Activated effector memory CD4-positive, alpha-beta T cell treated with anti-CD3 and anti-CD28 coated beads, Interleukin-2, amount 50 U/mL, for 16 hours (primary cell): ENCODE results near the gene CYP11A1.

Experiments
- DNase-seq: peaks from one replicate; pipeline ENCODE4 v3.0.0-alpha.2; 2020

CYP11A1 gene

GRCh38 chr15:74387621-74388362 lies 20.3 kb upstream of the CYP11A1 start:
- no peak for DNase-seq

- no peak for DNase-seq
Observed at GRCh38 chr15:74387141-74387541, 19.7 kb upstream of the CYP11A1 start.

GRCh38 chr15:74386496-74387140 lies 19.2 kb upstream of the CYP11A1 start:
- DNase-seq, result no peak

- DNase-seq, result no peak
Observed at GRCh38 chr15:74385733-74386132, 18.3 kb upstream of the CYP11A1 start.

GRCh38 chr15:74384881-74385643 lies 17.6 kb upstream of the CYP11A1 start:
- DNase-seq, result peak; percentile 79

- DNase-seq, result no peak
Observed at GRCh38 chr15:74384566-74384880, 17.1 kb upstream of the CYP11A1 start.

- DNase-seq, result peak; percentile 86
Observed at GRCh38 chr15:74383695-74384565, 16.5 kb upstream of the CYP11A1 start.

- no peak for DNase-seq
Observed at GRCh38 chr15:74383286-74383685, 15.8 kb upstream of the CYP11A1 start.

- DNase-seq, result peak; percentile 92
Observed at GRCh38 chr15:74382004-74382816, 14.8 kb upstream of the CYP11A1 start.

- no peak for DNase-seq
Observed at GRCh38 chr15:74381481-74381880, 14.0 kb upstream of the CYP11A1 start.

GRCh38 chr15:74381190-74381453 lies 13.7 kb upstream of the CYP11A1 start:
- DNase-seq, result no peak

GRCh38 chr15:74380361-74381189 lies 13.1 kb upstream of the CYP11A1 start:
- DNase-seq, result no peak

- peak; percentile 86 for DNase-seq
Observed at GRCh38 chr15:74378848-74379247, 11.4 kb upstream of the CYP11A1 start.

- peak; percentile 44 for DNase-seq
Observed at GRCh38 chr15:74377831-74378766, 10.7 kb upstream of the CYP11A1 start.

- peak; percentile 60 for DNase-seq
Observed at GRCh38 chr15:74376825-74377581, 9.6 kb upstream of the CYP11A1 start.

- DNase-seq, result peak; percentile 59
Observed at GRCh38 chr15:74376226-74376625, 8.8 kb upstream of the CYP11A1 start.

- DNase-seq, result peak; percentile 93
Observed at GRCh38 chr15:74375303-74375693, 7.9 kb upstream of the CYP11A1 start.

- DNase-seq, result no peak
Observed at GRCh38 chr15:74374648-74375302, 7.3 kb upstream of the CYP11A1 start.
